A549 treated with GW870086 at 1 μM for 4 hours (cell line): ENCODE measurements around the gene VANGL1. TPM values are rescaled to one million over a fixed set of nuclear protein-coding genes. Genes with fewer than 3 reads are reported as not detected.

Source experiments
- total RNA-seq: library from RNA; stranded (reverse); fragments of 200-300 nt; extraction: Qiagen RNA extraction; gene quantifications from 5 replicates; pipeline ENCODE4 v1.2.3, GENCODE V29; 2022; ENCODE audit warnings: low read depth

VANGL1 gene
- total RNA-seq, result 17.0 to 24.6 TPM (median 21.7 TPM) in 5 replicates

GRCh38 chr1:115641762-115642167, at the start of gene VANGL1:
Gene VANGL1, plus strand, starts transcription at chr1:115641970. Its CDS starts 9,444 bp downstream, at chr1:115651414.

Other genes starting within 250 kb of the VANGL1 start
- 0.06 TPM in 1 of 5 replicates, not detected in the others for gene CASQ2, start 126.7 kb downstream of the VANGL1 start, total RNA-seq
- gene NHLH2, start 199.2 kb downstream of the VANGL1 start, total RNA-seq, result not detected in 5 replicates